ENCODE results near the gene KRT72.

The KRT72 gene

DNA sequence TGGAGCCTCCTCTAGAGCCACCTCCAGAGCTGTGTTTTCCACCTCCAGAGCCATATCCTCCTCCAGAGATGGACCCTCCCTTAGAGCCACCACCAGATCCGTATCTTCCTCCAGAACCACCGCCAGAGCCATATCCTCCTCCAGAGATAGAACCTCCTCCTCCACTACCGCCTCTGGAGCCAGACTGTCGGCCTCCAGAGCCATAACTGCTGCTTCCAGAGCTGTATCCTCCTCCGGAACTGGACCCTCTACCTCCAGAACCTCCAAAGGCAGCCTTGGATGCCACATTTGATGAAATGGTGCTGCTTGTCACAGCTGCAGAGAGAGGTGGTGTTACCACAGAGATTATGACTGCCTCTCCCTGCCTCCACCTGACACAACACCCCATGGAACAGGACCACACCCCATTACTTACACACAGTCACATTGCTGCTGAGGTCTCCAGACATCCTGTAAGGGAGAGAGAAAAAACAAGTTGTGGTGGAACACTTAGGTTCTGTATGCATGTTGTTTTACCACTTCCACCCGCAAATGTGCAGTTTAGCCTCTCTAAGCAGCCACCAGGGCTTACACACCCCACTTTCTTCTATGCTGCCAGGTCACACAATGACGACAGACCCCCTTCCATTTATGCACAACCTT, 44.0 kb upstream of the KRT72 start:
- no peak overlapping the region for H3K4me3 ChIP-seq (ENCODE audit: low read length)
- TF ChIP-seq, protein P1, sequence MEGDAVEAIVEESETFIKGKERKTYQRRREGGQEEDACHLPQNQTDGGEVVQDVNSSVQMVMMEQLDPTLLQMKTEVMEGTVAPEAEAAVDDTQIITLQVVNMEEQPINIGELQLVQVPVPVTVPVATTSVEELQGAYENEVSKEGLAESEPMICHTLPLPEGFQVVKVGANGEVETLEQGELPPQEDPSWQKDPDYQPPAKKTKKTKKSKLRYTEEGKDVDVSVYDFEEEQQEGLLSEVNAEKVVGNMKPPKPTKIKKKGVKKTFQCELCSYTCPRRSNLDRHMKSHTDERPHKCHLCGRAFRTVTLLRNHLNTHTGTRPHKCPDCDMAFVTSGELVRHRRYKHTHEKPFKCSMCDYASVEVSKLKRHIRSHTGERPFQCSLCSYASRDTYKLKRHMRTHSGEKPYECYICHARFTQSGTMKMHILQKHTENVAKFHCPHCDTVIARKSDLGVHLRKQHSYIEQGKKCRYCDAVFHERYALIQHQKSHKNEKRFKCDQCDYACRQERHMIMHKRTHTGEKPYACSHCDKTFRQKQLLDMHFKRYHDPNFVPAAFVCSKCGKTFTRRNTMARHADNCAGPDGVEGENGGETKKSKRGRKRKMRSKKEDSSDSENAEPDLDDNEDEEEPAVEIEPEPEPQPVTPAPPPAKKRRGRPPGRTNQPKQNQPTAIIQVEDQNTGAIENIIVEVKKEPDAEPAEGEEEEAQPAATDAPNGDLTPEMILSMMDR (conservative IDR thresholded peaks at IDR 0.05; ENCODE audit: low read length), result no peak
- DNase-seq (ENCODE audit: low read depth), result no peak

DNA sequence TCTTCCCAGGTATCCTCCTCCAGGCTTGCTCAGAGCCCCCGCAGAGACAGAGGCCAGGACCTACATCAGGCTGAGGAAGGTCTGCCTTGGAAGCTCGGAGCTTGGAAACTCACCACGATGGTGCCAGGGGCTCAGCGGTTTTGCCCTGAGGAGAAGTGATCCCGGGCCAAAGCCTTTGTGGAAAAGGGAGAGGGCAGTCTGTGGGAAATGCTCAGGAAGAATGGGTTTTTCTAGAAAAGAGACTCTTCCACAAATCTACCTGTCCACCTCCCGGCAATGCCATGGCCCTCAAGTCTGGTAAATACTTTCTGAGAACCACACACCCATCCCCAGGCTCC, 42.8 kb upstream of the KRT72 start:
- no peak overlapping the region for H3K4me3 ChIP-seq (ENCODE audit: low read length)
- no peak for DNase-seq (ENCODE audit: low read depth)
- TF ChIP-seq, protein P1 (conservative IDR thresholded peaks at IDR 0.05; ENCODE audit: low read length), result no peak

DNA sequence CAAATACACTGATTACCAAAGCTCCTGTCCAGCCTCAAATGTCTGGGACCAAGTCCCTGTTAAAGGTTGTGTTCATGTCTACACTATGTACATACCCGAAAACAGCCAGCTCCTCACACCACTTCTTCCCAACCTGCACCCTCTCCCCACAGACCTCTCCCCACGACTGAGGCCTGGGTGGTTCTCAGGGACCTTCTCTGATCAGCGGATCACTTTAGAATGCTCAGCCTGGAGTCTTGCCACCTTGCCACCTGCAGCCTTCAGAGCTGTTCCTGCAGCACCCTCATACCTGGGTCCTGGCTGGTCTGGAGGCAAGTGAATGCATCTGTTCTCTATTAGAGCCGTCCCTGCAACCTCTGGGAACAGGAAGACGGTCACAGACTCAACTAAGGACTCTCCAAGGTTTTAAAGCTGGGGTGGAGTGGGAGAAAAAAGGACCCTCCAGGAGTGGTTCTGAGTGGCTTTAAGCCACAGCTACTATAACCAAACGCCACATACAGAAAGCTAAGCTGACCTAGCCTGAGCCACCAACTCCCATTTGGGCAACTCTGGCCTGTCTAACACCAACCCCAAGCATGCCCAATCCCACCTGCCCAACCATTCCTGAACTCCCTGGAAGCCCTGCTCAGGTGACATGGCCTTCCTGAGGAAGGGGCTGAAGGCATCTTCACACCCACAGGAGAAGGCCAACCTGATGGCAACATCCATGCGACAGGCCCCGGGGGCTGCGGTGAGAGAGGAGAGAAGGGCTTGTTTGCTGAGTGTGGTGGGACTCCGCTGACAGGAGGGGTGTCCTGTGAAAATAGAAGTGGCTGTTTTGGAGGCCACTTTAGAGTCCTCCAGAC, 42.2 kb upstream of the KRT72 start:
- TF ChIP-seq, protein P1 (conservative IDR thresholded peaks at IDR 0.05; ENCODE audit: low read length), result no peak

DNA sequence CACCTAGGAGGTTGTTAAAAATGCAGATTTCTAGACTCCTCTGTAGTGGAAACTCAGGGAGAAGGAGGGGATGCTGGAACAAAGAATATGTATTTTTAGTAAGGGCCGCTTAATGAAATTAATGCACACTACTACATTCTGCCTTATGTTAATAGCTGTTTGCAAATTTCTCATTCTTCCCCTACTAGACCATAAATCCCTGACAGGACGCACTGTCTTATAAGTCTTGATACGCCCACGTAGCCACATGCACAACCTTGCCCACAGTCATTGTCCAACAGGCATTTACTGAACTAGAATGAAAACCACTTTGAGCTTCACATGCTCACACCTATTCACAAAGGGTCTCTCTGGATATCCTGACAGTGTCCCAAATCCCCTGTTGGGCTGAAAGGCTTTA, 40.2 kb upstream of the KRT72 start:
- DNase-seq (ENCODE audit: low read depth), result no peak
- H3K4me3 ChIP-seq (ENCODE audit: low read length), result no peak overlapping the region
- TF ChIP-seq, protein P1 (conservative IDR thresholded peaks at IDR 0.05; ENCODE audit: low read length), result no peak

More for the DNA sequence above, 42.2 kb upstream of the KRT72 start:
- no peak for DNase-seq (ENCODE audit: low read depth)
- no peak overlapping the region for H3K4me3 ChIP-seq (ENCODE audit: low read length)

DNA sequence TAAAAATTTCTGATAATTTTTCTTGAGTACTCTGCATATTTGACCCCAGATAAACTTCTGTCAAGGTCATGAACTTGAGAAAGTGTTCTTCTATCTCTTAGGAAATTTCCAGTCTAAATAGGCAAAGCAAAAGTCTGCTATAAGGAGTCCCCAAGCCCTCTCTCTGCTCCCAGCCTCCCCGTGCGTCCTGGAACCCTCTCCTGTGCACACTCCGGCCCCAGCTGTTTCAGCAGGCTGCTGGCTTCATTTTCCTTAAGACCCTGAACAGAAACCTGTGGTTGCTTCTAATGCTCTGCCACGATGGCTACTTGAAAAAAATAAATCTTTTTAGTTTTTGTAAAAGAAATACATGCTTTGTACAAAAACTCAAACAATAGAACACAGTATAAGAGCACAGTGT, 36.0 kb upstream of the KRT72 start:
- DNase-seq (ENCODE audit: low read depth), result no peak
- TF ChIP-seq, protein P1 (conservative IDR thresholded peaks at IDR 0.05; ENCODE audit: low read length), result no peak
- H3K4me3 ChIP-seq (ENCODE audit: low read length), result no peak overlapping the region

DNA sequence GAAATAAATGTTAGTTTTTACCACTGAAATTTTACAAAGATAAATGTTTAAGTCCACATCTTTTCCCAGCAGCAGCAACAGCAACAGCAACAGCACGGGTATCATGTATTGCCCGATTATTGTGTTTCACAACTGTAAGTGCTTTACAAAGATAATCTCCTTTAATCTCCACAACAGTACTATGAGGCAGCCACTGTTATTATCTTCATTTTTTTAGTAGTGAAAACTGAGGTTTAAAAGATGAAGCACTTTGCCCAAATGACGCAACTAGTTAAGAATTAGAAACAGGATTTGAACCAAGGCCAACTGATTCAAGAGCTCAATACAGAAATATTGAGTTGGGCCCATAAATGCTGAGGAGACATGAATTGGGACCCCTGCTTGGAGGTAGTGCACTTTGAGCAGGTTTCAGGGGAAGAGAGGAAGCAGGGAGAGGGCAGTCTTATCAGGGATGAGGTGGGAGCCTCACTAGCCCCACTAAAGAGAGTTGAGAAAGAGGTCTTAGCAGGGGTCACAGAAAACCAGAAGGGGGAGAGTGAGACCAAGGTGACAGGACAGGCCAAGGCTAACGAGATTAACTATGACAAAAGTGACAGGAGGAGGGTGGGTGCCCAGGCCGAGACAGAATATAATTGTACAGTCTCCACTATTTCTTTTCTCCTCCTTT, 35.5 kb upstream of the KRT72 start:
- TF ChIP-seq, protein P1 (conservative IDR thresholded peaks at IDR 0.05; ENCODE audit: low read length), result no peak
- no peak overlapping the region for H3K4me3 ChIP-seq (ENCODE audit: low read length)
- no peak for DNase-seq (ENCODE audit: low read depth)

All from AG10803 (cell line).